GM10266 (cell line): ENCODE measurements around the gene IMPG2.

Source experiments
- DNase-seq: peaks from one replicate; pipeline ENCODE4 v3.0.0; 2012; ENCODE audit errors: extremely low spot score
- CTCF ChIP-seq: IDR thresholded peaks from 2 replicates; pipeline ENCODE4 v1.5.1; 2012; ENCODE audit warnings: mild to moderate bottlenecking, low read depth; ENCODE audit not compliant: control insufficient read depth, insufficient read depth; ENCODE audit errors: missing control alignments

Gene IMPG2

GRCh38 chr3:101320475-101320874, at the start of gene IMPG2:
IMPG2 (minus strand) TSS chr3:101320575; CDS start chr3:101320372, 203 bp downstream.
- no peak for DNase-seq

GRCh38 chr3:101362406-101362805, 42.0 kb upstream of the IMPG2 start:
- TF ChIP-seq CTCF, result no peak
- DNase-seq, result no peak

More at GRCh38 chr3:101320475-101320874, at the start of gene IMPG2:
- no peak for TF ChIP-seq CTCF

GRCh38 chr3:101351829-101352228, 31.5 kb upstream of the IMPG2 start:
- no peak for DNase-seq
- no peak for TF ChIP-seq CTCF

- DNase-seq, result no peak
These were observed 20.2 kb upstream of the IMPG2 start for GRCh38 chr3:101340591-101340990.

GRCh38 chr3:101333883-101334282, 13.5 kb upstream of the IMPG2 start:
- no peak for TF ChIP-seq CTCF

More at GRCh38 chr3:101340591-101340990, 20.2 kb upstream of the IMPG2 start:
- TF ChIP-seq CTCF, result no peak

GRCh38 chr3:101329016-101329673, 8.8 kb upstream of the IMPG2 start:
- no peak for DNase-seq
- no peak for TF ChIP-seq CTCF

More at GRCh38 chr3:101333883-101334282, 13.5 kb upstream of the IMPG2 start:
- no peak for DNase-seq

- no peak for DNase-seq
- TF ChIP-seq CTCF, result no peak
These were observed 5.2 kb upstream of the IMPG2 start for GRCh38 chr3:101325393-101326134.
